ENCODE data around the gene NAGPA.

DNA sequence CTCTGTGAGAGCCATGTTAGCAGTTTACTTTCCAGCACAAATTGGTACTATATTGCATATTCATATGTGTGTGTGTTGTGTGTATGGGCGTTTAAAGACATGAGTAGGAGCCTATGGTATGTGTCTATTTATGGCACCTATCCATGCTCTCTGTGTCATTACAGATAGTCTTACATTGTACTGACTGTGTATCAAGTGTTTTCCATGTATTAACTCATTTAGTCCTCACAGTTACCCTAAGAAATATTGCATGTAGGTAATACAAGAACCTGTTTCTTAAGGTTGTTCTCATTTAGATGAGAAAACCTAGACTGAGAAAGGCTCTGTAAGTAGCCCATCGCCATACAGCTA is 39.5 kb upstream of the NAGPA start:
- TF ChIP-seq, protein P1, sequence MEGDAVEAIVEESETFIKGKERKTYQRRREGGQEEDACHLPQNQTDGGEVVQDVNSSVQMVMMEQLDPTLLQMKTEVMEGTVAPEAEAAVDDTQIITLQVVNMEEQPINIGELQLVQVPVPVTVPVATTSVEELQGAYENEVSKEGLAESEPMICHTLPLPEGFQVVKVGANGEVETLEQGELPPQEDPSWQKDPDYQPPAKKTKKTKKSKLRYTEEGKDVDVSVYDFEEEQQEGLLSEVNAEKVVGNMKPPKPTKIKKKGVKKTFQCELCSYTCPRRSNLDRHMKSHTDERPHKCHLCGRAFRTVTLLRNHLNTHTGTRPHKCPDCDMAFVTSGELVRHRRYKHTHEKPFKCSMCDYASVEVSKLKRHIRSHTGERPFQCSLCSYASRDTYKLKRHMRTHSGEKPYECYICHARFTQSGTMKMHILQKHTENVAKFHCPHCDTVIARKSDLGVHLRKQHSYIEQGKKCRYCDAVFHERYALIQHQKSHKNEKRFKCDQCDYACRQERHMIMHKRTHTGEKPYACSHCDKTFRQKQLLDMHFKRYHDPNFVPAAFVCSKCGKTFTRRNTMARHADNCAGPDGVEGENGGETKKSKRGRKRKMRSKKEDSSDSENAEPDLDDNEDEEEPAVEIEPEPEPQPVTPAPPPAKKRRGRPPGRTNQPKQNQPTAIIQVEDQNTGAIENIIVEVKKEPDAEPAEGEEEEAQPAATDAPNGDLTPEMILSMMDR (IDR thresholded peaks at IDR 0.05; ENCODE audit: poor library complexity, severe bottlenecking), result no peak
- no peak for TF ChIP-seq POLR2AphosphoS5 (IDR thresholded peaks at IDR 0.05)
- TF ChIP-seq, protein P2, sequence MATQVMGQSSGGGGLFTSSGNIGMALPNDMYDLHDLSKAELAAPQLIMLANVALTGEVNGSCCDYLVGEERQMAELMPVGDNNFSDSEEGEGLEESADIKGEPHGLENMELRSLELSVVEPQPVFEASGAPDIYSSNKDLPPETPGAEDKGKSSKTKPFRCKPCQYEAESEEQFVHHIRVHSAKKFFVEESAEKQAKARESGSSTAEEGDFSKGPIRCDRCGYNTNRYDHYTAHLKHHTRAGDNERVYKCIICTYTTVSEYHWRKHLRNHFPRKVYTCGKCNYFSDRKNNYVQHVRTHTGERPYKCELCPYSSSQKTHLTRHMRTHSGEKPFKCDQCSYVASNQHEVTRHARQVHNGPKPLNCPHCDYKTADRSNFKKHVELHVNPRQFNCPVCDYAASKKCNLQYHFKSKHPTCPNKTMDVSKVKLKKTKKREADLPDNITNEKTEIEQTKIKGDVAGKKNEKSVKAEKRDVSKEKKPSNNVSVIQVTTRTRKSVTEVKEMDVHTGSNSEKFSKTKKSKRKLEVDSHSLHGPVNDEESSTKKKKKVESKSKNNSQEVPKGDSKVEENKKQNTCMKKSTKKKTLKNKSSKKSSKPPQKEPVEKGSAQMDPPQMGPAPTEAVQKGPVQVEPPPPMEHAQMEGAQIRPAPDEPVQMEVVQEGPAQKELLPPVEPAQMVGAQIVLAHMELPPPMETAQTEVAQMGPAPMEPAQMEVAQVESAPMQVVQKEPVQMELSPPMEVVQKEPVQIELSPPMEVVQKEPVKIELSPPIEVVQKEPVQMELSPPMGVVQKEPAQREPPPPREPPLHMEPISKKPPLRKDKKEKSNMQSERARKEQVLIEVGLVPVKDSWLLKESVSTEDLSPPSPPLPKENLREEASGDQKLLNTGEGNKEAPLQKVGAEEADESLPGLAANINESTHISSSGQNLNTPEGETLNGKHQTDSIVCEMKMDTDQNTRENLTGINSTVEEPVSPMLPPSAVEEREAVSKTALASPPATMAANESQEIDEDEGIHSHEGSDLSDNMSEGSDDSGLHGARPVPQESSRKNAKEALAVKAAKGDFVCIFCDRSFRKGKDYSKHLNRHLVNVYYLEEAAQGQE (IDR thresholded peaks at IDR 0.05; ENCODE audit: borderline replicate concordance), result no peak
- TF ChIP-seq EZH2 (IDR thresholded peaks at IDR 0.05; ENCODE audit: borderline replicate concordance, insufficient read depth, low read length, poor library complexity, severe bottlenecking), result no peak
- TF ChIP-seq EP300 (conservative IDR thresholded peaks at IDR 0.05; ENCODE audit: poor library complexity, severe bottlenecking), result no peak
- TF ChIP-seq RAD21 (conservative IDR thresholded peaks at IDR 0.05), result no peak
